Activated naive CD8-positive, alpha-beta T cell (primary cell): ENCODE measurements around the gene HNF1B.

ENCODE experiments used
- H3K27ac Mint-ChIP-seq: one replicate; pipeline ENCODE4 v1.8.0; 2021; ENCODE audit warnings: mixed read lengths
- H3K27me3 Mint-ChIP-seq: one replicate; pipeline ENCODE4 v1.8.0; 2021; ENCODE audit warnings: mixed read lengths
- H3K36me3 Mint-ChIP-seq: one replicate; pipeline ENCODE4 v1.8.0; 2021; ENCODE audit warnings: mixed read lengths
- H3K4me1 Mint-ChIP-seq: one replicate; pipeline ENCODE4 v1.8.0; 2021; ENCODE audit warnings: low read depth, mixed read lengths
- H3K4me3 Mint-ChIP-seq: one replicate; pipeline ENCODE4 v1.8.0; 2021; ENCODE audit warnings: mild to moderate bottlenecking, mixed read lengths
- H3K9me3 Mint-ChIP-seq: one replicate; pipeline ENCODE4 v1.8.0; 2021; ENCODE audit warnings: low read depth, mixed read lengths

HNF1B gene

DNA sequence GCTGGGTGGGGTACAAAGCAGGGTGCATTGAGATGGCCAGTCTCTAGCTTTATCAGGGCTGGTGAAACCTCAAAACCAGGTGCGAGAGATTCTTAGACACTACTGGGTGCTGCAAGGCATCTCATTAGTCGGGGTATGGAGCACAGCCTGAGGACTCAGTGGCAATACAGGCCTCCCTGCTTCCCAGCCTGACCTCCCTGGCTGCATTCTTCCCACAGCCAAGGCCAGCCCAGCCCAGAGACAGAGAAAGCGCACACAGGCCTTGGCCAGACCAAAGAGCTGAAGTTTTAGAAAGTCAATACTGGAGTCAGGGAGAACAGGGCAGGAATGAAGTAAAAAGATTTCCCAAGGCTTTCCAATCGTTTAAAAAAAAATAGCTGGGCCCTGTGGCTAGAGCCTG lies 12.5 kb downstream of the HNF1B start:
- Mint-ChIP-seq H3K9me3 (no peaks in the 10 kb centered on the region), H3K27ac (no peak overlapping the region), H3K4me1 (no peaks in the 10 kb centered on the region), H3K4me3 (no peak overlapping the region), H3K36me3 (no peaks in the 10 kb centered on the region), H3K27me3 (peaks cover 5% of the 10 kb centered on the region)

DNA sequence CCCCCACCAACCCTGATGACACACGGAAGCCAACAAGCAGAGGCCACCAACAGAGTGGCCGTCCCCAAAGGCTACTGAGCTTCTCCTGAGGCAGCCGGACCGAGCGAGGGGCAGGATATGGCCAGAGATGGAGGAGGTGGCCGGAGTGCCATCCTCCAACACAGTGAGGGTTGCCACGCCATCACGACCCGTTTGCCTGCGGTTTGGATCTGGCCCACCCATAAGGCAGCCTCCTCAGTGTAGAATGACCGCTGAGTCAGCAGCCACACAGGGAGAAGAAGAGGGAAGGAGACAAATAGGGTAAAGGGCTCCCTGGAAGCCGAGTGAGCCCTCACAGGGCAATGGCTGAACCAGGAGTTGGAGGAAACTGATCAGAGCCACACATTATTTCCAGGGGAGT lies 13.8 kb downstream of the HNF1B start:
- H3K9me3 Mint-ChIP-seq = no peaks in the 10 kb centered on the region
- no peaks in the 10 kb centered on the region for H3K36me3 Mint-ChIP-seq
- H3K4me3 Mint-ChIP-seq = no peak overlapping the region
- no peaks in the 10 kb centered on the region for H3K4me1 Mint-ChIP-seq
- H3K27me3 Mint-ChIP-seq = no peaks in the 10 kb centered on the region
- no peak overlapping the region for H3K27ac Mint-ChIP-seq

DNA sequence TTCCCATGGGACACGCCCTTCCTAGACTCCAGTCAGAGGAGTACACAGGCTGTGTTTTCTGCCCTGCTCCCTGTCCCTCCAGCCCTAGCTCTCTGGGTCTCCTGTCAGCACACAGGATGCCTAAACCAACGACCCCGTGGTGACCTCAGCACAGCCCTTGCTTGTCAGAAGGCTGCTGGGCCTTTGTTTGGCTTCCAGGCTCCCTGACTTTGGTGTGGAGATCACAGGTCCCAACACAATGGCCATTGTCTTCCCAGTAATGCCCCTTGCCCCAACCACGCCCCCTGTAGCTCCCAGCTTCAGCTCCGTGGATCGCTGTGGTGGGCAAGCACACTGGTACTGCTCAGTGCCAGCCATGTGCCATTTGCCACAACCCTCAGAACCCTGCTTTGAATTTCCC lies 15.0 kb downstream of the HNF1B start:
- Mint-ChIP-seq H3K36me3 (no peaks in the 10 kb centered on the region), H3K4me3 (no peak overlapping the region), H3K9me3 (no peaks in the 10 kb centered on the region), H3K27ac (no peak overlapping the region), H3K27me3 (no peaks in the 10 kb centered on the region), H3K4me1 (no peaks in the 10 kb centered on the region)

DNA sequence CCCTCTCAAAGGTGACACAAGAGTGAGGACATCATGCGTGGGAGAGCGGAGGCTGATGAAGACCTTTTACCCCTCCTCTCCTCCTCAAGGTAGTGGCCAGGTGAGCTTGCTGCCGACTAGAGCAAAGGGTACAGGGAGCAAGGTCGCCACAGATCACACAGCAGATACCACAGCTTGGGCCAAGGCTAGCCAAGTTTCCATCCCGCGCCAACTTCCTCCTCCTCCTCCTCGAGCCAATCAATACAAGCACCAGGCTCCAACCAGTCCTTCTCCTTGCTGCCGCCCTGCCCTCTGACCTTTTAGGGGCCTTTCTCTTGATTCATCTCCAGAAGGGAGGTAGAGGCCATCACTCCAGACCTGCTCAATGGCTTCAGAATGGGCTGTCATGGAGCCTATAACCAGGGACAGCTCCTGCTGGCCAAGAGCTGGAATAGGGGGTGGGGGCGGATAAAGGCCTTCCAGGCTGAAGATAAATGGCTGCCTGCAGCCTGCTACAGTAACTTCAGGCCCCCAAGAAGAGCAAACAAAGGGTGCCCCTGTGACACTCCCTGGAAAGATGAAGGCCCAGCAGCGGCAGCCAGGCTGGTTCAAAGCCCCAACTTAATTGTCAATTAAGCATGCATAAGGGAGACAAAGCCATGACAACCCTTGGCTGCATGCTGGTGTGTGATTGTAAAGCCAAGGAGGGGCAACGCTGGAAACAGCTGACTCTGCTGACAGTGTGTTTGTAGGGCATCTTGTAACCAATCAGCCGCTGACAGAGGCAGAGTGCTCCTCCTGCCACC lies 17.8 kb downstream of the HNF1B start:
- Mint-ChIP-seq H3K4me1 (peaks cover 2% of the 10 kb centered on the region), H3K27me3 (peaks cover 2% of the 10 kb centered on the region), H3K27ac (no peak overlapping the region), H3K4me3 (no peak overlapping the region), H3K36me3 (no peaks in the 10 kb centered on the region), H3K9me3 (no peaks in the 10 kb centered on the region)

DNA sequence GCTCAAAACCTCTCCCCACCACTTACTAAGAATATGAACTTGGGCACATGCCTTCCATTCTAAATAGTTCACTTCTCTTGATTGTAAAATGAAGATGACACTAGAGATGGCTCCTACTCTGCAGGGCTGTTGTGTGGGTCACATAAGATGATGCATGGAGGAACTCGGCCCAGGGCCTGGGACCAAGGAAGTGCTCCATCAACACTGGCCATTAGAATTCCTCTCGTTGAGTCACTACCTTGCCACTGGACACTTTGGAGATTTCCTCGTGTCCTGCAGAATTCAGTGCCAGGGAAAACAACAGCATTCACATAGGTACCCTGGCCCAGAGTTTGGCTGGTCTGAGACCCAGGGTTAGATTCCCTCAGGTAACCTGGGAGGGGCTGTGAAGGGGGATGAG lies 18.6 kb downstream of the HNF1B start:
- H3K27ac Mint-ChIP-seq = no peak overlapping the region
- H3K27me3 Mint-ChIP-seq = peaks cover 2% of the 10 kb centered on the region
- H3K4me1 Mint-ChIP-seq = peaks cover 2% of the 10 kb centered on the region
- H3K9me3 Mint-ChIP-seq = no peaks in the 10 kb centered on the region
- H3K36me3 Mint-ChIP-seq = no peaks in the 10 kb centered on the region
- no peak overlapping the region for H3K4me3 Mint-ChIP-seq

DNA sequence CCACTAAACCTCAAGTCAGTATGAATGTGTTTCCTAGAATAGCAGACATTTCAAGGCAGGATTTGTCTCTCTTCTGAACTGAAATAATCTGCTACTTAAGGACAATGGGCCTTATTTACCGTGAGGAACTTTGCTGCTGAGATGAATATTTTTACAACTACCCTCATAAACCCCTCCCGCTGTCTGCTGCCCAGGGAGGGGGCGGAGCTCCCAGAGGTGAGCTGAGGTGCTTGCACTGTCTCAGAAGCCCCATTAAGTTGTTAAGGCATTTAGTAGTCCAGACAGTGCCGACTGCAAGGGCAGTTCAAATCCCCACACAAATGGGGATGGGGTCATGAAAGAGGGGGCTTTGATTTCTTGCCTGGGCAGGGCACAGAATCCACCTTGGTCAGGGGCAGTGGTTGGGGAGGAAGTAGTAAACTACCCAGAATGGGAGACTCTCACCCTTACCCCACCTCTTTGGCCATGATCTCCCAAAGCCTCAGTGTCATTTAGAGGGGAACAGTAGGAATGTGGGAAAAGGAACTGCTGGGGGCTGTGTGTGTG lies 19.2 kb downstream of the HNF1B start:
- Mint-ChIP-seq H3K36me3 (no peaks in the 10 kb centered on the region), H3K4me1 (peaks cover 2% of the 10 kb centered on the region), H3K27me3 (peaks cover 2% of the 10 kb centered on the region), H3K27ac (no peak overlapping the region), H3K9me3 (no peaks in the 10 kb centered on the region), H3K4me3 (no peak overlapping the region)

DNA sequence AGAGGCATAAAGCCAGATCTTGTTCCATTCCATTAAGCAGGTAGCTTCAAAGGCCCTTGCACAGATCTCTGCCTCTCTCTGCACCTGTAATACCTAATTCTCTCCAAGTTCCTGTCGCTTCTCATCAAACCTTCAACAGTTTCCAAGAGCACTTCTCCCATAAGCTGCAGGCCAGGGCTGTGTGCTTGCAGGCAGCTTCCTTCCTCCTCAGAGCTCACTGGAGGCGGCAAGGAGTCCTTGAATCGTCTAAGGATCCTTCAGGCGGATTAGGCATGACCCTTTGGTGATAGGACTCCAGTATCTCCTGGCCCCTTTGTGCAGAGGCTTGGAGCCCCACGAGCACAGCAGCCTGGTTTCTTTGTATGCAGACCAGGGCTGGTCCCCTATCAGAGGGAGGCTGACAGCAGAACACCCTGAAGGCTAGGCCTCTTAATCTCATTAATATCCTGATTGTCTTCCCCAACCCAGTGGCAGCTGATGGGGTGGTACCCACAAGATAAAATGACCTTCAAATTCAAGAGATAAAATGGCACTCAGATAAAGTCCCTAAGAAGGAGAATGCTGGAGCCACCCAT lies 19.8 kb downstream of the HNF1B start:
- Mint-ChIP-seq H3K4me3 (no peak overlapping the region), H3K27me3 (peaks cover 2% of the 10 kb centered on the region), H3K36me3 (no peaks in the 10 kb centered on the region), H3K9me3 (no peaks in the 10 kb centered on the region), H3K4me1 (peaks cover 2% of the 10 kb centered on the region), H3K27ac (no peak overlapping the region)

DNA sequence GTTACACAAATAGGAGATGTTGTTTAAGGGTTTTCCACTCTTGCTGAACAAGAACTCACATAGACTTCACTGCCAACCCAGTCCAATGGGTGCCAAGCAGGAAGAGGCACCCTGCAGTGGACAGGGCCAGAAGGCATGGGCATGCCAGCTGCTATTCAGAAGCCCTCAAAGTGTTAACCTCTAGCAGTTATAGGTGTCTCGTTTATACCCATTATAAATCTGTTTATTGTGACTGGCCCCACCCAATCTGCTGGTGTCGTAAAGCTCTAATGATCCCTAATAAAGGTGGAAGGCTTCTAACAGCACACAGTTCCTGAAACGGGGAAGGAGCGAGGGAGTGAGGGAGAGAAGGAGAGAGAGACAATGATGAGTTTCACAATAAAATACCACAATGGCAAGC lies 23.9 kb downstream of the HNF1B start:
- no peak overlapping the region for H3K4me3 Mint-ChIP-seq

DNA sequence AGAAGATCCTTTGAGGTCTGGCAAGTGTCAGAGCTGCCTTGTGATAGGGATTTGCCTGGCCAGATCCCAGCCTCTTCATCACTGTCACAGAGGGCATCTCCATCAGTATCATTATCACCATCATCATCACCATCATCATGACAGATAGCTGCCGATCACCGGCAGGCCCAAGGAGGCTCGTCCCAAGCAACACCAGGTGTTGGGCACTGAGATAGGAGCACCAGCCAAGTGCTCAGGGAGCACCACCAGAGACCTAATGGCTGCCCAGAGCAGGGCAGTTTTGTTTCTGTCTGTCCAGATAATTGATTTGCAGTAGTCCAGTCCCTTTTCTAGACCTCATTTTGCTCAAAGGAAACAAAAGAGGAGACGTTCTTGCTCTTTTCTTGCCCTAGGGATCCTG lies 25.0 kb downstream of the HNF1B start:
- H3K4me1 Mint-ChIP-seq = peaks cover 20% of the 10 kb centered on the region
- no peaks in the 10 kb centered on the region for H3K9me3 Mint-ChIP-seq
- H3K36me3 Mint-ChIP-seq = no peaks in the 10 kb centered on the region
- peaks cover 4% of the 10 kb centered on the region for H3K27me3 Mint-ChIP-seq
- no peak overlapping the region for H3K4me3 Mint-ChIP-seq
- H3K27ac Mint-ChIP-seq = no peak overlapping the region

More for the DNA sequence above, 23.9 kb downstream of the HNF1B start:
- no peak overlapping the region for H3K27ac Mint-ChIP-seq
- H3K27me3 Mint-ChIP-seq = peaks cover 4% of the 10 kb centered on the region
- H3K4me1 Mint-ChIP-seq = peaks cover 20% of the 10 kb centered on the region
- no peaks in the 10 kb centered on the region for H3K9me3 Mint-ChIP-seq
- H3K36me3 Mint-ChIP-seq = no peaks in the 10 kb centered on the region

DNA sequence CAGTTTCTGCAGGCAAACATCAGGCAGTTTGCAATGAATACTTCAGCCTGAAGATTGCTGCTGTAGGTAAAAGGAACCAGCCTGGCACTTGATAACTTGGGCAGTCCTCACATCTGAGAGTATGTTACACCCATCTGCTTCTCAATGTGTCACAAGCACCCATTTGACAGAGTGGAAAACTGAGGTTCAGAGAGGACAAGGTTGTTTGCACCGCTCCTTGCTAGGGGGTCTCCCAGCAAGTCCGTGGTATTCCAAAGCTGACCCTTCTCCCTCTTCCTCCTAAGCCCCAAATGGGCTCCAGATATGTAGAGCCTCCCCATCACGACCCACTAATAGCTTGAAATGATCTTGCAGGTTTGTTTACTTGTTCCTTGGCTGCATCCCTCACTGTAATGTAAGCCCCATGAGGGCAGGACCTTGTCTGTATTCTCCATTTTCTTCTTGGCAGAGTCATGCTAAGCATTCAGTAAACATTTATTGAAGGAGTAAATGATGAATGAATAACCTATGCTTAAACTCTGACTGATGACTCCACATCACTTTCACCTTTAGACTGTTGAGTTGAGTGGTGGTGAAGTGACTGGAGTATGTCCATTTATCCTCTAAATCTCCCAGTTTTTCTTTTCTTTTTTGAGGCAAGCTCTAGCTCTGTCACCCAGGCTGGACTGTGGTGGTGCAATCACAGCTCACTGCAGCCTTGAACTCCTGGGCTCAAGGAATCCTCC lies 26.4 kb downstream of the HNF1B start:
- Mint-ChIP-seq H3K9me3 (no peaks in the 10 kb centered on the region), H3K27me3 (peaks cover 4% of the 10 kb centered on the region), H3K36me3 (no peaks in the 10 kb centered on the region), H3K27ac (no peak overlapping the region), H3K4me3 (no peak overlapping the region), H3K4me1 (peaks cover 20% of the 10 kb centered on the region)

DNA sequence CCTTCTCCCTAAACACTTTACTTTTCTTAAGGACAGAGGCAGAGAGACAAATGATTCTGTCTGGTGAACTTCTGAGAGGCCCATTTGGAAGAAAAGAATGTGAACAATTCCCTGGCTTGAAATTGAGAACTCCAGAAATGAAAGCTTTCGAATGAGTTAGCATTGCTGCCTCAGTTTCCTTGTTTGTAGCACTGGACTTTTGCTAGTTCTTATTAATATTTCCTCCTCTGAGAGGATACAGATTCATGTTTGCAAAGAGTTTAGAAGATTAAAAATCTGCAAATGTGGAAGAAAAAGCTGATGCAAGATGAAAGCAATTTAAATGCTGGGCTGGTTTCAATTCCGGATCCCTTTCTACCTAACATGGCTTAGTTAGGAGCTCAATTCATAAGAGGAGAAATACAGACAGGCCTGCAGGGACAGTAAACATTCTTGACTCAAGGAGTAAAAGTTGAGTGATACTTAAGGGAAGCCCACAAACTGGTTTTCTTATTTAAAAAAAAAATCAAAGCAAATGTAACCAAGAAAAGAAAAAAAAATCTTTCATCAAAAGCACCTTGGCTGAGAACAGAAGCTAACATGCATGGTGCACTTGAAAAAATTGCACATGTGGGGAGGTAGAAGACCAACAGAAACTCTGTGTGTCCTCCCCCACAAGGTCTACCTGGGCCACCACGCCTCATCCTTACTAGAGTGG lies 27.1 kb downstream of the HNF1B start:
- H3K4me1 Mint-ChIP-seq = peaks cover 18% of the 10 kb centered on the region
- H3K27ac Mint-ChIP-seq = no peak overlapping the region
- H3K4me3 Mint-ChIP-seq = no peak overlapping the region
- H3K27me3 Mint-ChIP-seq = peaks cover 1% of the 10 kb centered on the region
- no peaks in the 10 kb centered on the region for H3K9me3 Mint-ChIP-seq
- no peaks in the 10 kb centered on the region for H3K36me3 Mint-ChIP-seq

DNA sequence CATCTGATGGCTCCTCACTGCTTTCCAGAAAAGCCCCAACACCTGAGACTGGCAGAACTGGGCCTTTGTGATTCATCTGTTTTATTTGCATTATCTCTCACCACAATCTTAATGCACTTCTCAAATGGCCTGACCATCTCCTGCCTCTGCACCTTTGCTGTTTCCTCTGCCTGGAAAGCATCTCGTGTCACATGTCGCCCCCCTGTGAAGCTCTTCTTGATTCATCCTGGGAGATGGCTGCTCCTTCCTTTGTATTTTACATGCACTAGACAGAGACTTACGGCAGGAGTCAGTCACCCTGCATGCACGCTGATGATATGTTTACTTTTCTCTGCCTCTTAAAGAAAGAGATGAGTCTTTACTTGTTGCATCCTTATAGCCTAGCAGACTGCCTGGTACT lies 30.0 kb downstream of the HNF1B start:
- H3K27ac Mint-ChIP-seq = no peak overlapping the region

DNA sequence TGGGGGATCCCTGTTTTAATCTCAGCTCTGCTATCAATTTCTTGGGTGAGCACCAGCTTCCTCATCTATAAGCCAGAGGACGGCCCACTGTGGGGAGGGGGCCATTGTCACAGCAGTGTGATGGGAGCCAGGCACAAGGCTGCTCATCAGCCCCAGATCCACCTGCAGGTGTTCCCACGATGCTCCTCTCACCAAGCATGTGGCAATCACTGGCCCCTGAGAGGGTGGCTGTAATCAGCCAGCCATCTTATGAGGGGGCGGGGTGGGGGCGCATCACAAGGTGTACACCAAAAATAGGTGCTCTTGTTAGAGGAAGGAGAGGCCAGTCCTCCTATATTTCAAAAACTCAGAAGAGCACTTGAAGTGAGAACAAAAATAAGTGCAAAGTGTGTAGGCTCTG lies 31.2 kb downstream of the HNF1B start:
- no peaks in the 10 kb centered on the region for H3K36me3 Mint-ChIP-seq
- no peaks in the 10 kb centered on the region for H3K9me3 Mint-ChIP-seq
- no peak overlapping the region for H3K4me3 Mint-ChIP-seq
- no peak overlapping the region for H3K27ac Mint-ChIP-seq
- H3K27me3 Mint-ChIP-seq = peaks cover 6% of the 10 kb centered on the region
- peaks cover 18% of the 10 kb centered on the region for H3K4me1 Mint-ChIP-seq

More for the DNA sequence above, 30.0 kb downstream of the HNF1B start:
- Mint-ChIP-seq H3K27me3 (peaks cover 5% of the 10 kb centered on the region), H3K4me3 (no peak overlapping the region), H3K9me3 (no peaks in the 10 kb centered on the region), H3K4me1 (peaks cover 18% of the 10 kb centered on the region), H3K36me3 (no peaks in the 10 kb centered on the region)

DNA sequence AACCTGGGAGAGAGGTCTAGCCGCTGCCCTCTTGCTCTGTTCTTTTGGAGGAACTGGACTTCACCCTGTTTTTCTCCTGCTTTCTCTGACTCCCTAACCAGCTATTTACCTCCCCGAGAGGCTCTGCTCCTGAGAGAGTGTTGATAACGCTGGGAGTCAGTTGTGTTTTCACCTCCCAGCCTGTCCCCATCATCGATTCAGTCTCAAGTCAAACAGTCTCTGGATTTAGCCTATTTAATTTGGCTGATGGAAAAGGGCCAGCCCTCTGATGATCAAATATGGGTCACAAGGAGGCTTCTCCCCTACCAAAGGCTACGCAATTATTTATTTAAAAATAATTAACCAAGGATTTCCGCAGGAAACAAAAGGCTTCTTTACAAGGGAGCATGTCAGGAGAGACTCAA lies 31.8 kb downstream of the HNF1B start:
- Mint-ChIP-seq H3K9me3 (no peaks in the 10 kb centered on the region), H3K4me3 (no peak overlapping the region), H3K27ac (no peak overlapping the region), H3K27me3 (peaks cover 6% of the 10 kb centered on the region), H3K4me1 (peaks cover 12% of the 10 kb centered on the region), H3K36me3 (no peaks in the 10 kb centered on the region)

DNA sequence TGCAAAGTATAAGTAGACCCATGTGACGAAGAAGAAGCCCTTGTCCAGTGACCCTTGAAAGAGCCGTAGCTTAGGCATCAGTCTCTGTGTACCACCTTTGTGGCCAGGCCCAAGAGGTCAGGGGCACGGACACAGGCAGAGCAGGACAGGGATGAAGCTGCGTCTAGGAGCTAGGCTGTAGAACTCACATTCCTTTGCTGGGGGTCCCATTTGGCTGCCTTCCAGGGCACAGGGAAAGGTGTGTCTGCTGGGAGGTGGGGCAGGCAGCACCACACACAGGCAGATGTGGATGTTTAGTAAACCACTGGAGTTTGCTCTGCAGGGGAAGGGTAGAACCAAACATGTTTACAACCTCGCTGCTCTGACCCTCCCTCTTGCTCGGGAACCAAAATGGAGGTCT lies 33.7 kb downstream of the HNF1B start:
- no peak overlapping the region for H3K4me3 Mint-ChIP-seq
- no peaks in the 10 kb centered on the region for H3K4me1 Mint-ChIP-seq
- H3K27me3 Mint-ChIP-seq = peaks cover 7% of the 10 kb centered on the region
- no peaks in the 10 kb centered on the region for H3K9me3 Mint-ChIP-seq
- no peak overlapping the region for H3K27ac Mint-ChIP-seq
- no peaks in the 10 kb centered on the region for H3K36me3 Mint-ChIP-seq
